ENCODE results near the gene ENOPH1. TPM values are rescaled to one million over a fixed set of nuclear protein-coding genes. Genes with fewer than 3 reads are reported as not detected.

ENOPH1 gene
- total RNA-seq, 1 donor from 2014 or later: 136 TPM

DNA sequence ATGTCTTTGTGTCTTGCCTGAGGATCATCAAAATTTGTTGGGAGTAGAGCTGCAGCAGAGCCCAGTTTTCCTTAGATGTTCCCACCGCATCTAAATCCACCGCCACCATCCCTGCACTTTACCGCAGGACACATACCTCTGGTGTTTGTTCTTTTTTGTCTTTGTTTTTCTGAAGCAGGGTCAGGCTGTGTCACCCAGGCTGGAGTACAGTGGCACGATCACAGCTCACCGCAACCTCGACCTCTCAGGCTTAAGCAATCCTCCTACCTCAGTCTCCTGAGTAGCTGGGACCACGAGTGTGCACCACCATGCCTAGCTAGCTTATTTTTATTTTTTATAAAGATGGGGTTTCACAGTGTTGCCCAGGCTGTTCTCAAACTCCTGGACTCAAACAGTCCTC lies 4.6 kb downstream of the ENOPH1 start:
- TF ChIP-seq, protein P1, sequence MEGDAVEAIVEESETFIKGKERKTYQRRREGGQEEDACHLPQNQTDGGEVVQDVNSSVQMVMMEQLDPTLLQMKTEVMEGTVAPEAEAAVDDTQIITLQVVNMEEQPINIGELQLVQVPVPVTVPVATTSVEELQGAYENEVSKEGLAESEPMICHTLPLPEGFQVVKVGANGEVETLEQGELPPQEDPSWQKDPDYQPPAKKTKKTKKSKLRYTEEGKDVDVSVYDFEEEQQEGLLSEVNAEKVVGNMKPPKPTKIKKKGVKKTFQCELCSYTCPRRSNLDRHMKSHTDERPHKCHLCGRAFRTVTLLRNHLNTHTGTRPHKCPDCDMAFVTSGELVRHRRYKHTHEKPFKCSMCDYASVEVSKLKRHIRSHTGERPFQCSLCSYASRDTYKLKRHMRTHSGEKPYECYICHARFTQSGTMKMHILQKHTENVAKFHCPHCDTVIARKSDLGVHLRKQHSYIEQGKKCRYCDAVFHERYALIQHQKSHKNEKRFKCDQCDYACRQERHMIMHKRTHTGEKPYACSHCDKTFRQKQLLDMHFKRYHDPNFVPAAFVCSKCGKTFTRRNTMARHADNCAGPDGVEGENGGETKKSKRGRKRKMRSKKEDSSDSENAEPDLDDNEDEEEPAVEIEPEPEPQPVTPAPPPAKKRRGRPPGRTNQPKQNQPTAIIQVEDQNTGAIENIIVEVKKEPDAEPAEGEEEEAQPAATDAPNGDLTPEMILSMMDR (IDR thresholded peaks at IDR 0.05; ENCODE audit: insufficient read depth, low read length, severe bottlenecking): no peak
- no peak for FAIRE-seq

DNA sequence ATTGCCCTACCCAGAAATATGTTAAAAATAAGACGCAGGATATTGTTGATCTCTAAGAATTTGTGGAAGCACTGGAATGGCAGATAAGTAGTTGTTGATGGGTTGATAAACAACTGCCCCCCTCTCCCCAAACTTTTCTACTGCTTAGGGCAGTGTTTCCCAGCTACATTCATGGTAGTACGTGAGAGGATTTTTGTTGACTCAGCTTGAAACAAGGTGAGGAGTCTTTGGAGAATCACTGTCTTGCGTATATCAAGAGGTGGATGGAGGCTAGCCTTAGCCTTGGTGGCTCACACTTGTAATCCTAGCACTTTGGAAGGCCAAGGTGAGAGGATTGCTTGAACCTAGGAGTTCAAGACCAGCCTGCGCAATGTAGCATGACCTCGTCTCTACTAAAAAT lies 5.7 kb downstream of the ENOPH1 start:
- DNase-seq (ENCODE audit: low read depth) (no peak), FAIRE-seq (no peak)
- TF ChIP-seq, protein P1 (IDR thresholded peaks at IDR 0.05; ENCODE audit: insufficient read depth, low read length, severe bottlenecking): no peak
- Histone ChIP-seq H3K4me3 (ENCODE audit: low read depth, low read length) (no peak overlapping the region), H3K36me3 (ENCODE audit: control insufficient read depth, insufficient read depth, low read length) (peaks cover 3% of the 10 kb centered on the region), H3K27me3 (ENCODE audit: control insufficient read depth, insufficient read depth, low read length) (no peaks in the 10 kb centered on the region)

More for the DNA sequence above, 4.6 kb downstream of the ENOPH1 start:
- Histone ChIP-seq H3K4me3 (ENCODE audit: low read depth, low read length) (no peak overlapping the region), H3K27me3 (ENCODE audit: control insufficient read depth, insufficient read depth, low read length) (no peaks in the 10 kb centered on the region), H3K36me3 (ENCODE audit: control insufficient read depth, insufficient read depth, low read length) (peaks cover 2% of the 10 kb centered on the region)
- DNase-seq (ENCODE audit: low read depth): no peak

DNA sequence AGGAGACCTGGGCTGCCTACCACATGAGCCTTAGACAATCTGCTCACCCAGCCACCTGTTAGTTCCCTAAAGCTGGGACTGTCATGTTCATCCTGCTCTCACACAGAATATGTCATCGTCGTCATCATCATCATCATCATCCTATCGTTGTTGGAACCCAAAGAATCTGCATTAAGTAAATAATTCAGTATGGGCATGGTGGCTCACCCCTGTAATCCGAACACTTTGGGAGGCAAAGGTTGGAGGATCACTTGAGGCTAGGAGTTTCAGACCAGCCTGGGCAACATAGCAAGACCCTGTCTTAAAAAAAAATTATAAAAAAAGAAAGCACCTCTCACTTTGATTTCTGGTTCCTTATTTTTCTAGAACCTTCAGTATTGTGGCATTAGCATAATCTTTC lies 6.4 kb downstream of the ENOPH1 start:
- TF ChIP-seq, protein P1 (IDR thresholded peaks at IDR 0.05; ENCODE audit: insufficient read depth, low read length, severe bottlenecking): no peak
- DNase-seq (ENCODE audit: low read depth) (no peak), FAIRE-seq (no peak)
- H3K27me3 ChIP-seq (ENCODE audit: control insufficient read depth, insufficient read depth, low read length): no peaks in the 10 kb centered on the region
- peaks cover 3% of the 10 kb centered on the region for H3K36me3 ChIP-seq (ENCODE audit: control insufficient read depth, insufficient read depth, low read length)
- H3K4me3 ChIP-seq (ENCODE audit: low read depth, low read length): no peak overlapping the region

DNA sequence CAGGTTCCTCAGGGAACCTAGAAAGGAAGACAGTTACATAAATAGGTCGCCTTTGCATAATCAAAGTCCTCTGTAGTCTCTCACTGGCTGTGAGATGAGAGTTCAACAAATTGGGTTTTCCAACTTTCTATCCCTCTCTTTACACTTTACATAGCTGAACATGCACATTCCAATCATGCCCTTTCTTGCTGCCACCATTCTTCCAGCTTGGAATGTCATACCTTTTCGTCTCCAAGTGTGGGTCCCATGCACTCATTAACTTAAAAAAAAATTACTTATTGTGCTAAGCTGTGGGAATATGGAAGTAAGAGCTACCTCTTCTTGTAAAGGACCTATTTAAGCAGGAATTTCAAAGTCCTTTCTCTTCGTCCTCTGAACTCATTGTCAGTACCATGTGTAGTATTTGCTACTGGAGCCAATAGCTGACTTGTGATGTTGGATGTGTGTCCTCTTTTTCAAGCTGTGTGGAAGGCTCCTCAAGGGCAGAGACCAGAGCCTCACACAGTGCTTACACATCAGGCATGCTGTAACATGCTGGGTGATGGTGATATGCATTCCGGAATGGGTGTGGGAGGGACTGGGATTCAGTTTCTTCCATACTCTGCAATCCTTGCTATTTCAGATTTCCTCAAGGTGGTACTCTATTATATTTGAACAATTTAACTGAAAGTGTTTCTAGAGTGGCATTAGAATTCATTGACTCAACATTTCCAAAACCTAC lies 7.1 kb downstream of the ENOPH1 start:
- H3K27me3 ChIP-seq (ENCODE audit: control insufficient read depth, insufficient read depth, low read length): no peaks in the 10 kb centered on the region
- FAIRE-seq: peak; percentile 95
- peak; percentile 98 for DNase-seq (ENCODE audit: low read depth)
- peaks cover 3% of the 10 kb centered on the region for H3K36me3 ChIP-seq (ENCODE audit: control insufficient read depth, insufficient read depth, low read length)
- no peak overlapping the region for H3K4me3 ChIP-seq (ENCODE audit: low read depth, low read length)
- TF ChIP-seq, protein P1 (IDR thresholded peaks at IDR 0.05; ENCODE audit: insufficient read depth, low read length, severe bottlenecking): no peak

DNA sequence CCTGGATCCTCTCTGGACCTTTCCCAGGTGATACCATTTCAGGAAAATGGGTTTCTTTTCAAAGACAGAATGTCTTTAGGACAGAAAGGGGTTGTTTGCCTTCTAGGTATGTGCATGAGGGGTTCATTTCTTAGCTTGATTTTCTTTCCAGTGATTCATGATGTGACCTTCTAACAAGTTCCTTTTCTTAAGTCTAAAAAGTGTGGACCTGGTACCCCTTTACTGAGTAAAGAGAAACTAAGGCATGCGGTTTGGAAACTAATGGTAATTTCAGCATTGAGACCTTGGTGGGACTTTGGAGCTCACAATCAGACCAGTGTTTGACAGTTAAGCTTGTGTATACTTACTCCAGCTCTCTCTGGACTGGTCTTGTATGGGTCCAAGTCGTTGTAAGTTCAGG lies 8.7 kb downstream of the ENOPH1 start:
- no peak overlapping the region for H3K4me3 ChIP-seq (ENCODE audit: low read depth, low read length)
- H3K36me3 ChIP-seq (ENCODE audit: control insufficient read depth, insufficient read depth, low read length): peaks cover 3% of the 10 kb centered on the region
- TF ChIP-seq, protein P1 (IDR thresholded peaks at IDR 0.05; ENCODE audit: insufficient read depth, low read length, severe bottlenecking): no peak
- H3K27me3 ChIP-seq (ENCODE audit: control insufficient read depth, insufficient read depth, low read length): no peaks in the 10 kb centered on the region
- DNase-seq (ENCODE audit: low read depth) (no peak), FAIRE-seq (no peak)

DNA sequence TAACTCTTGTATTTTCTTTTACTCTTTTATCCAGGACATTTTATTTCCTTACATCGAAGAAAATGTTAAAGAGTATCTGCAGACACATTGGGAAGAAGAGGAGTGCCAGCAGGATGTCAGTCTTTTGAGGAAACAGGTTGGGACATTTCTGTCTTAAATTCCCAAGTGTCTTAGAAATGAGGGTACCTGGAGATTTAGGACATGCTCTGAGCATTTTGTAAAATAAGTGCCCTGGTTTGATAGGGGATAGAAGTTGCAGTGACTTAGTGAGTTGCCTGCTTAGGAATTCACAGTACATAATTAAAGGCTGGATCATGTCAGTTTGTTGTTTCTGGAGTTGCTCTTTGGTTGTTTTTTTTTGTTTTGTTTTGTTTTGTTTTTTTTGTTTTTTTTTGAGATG lies 17.5 kb downstream of the ENOPH1 start:
- no peak overlapping the region for H3K4me3 ChIP-seq (ENCODE audit: low read depth, low read length)
- H3K36me3 ChIP-seq (ENCODE audit: control insufficient read depth, insufficient read depth, low read length): peaks cover 14% of the 10 kb centered on the region
- FAIRE-seq (no peak), DNase-seq (ENCODE audit: low read depth) (no peak)
- H3K27me3 ChIP-seq (ENCODE audit: control insufficient read depth, insufficient read depth, low read length): no peaks in the 10 kb centered on the region
- TF ChIP-seq, protein P1 (IDR thresholded peaks at IDR 0.05; ENCODE audit: insufficient read depth, low read length, severe bottlenecking): no peak
